GM18499 (cell line): ENCODE measurements around the gene DUSP21.
A peak's percentile ranks its signal among the peaks of the same experiment; 100 is the strongest.
"Not testable (repeated sequence)": the region's sequence is repeated elsewhere in the genome, so short reads cannot be mapped to it uniquely, and the experiment has no call there.

ENCODE experiments used
- ATAC-seq: cut with Tn5 transposase; IDR thresholded peaks from one replicate; pipeline ENCODE4 v1.9.1; 2021; ENCODE audit warnings: moderate number of reproducible peaks; ENCODE audit not compliant: insufficient read depth, unreplicated experiment

Gene DUSP21

GRCh38 chrX:44843753-44844152 lies at the start of gene DUSP21:
Gene DUSP21 (plus strand): TSS chrX:44844021. CDS start chrX:44844133, 112 bp downstream.
- no peak for ATAC-seq

- no peak for ATAC-seq
Observed at GRCh38 chrX:44795945-44796450, 47.8 kb upstream of the DUSP21 start.

GRCh38 chrX:44802613-44803012 lies 41.2 kb upstream of the DUSP21 start:
- ATAC-seq = no peak

- no peak for ATAC-seq
Observed at GRCh38 chrX:44815681-44816080, 28.1 kb upstream of the DUSP21 start.

- ATAC-seq = no peak
Observed at GRCh38 chrX:44816367-44816766, 27.5 kb upstream of the DUSP21 start.

- ATAC-seq = no peak
Observed at GRCh38 chrX:44817029-44817428, 26.8 kb upstream of the DUSP21 start.

GRCh38 chrX:44822601-44823000 lies 21.2 kb upstream of the DUSP21 start:
- ATAC-seq = no peak

GRCh38 chrX:44823193-44823592 lies 20.6 kb upstream of the DUSP21 start:
- ATAC-seq = not testable (repeated sequence)

- no peak for ATAC-seq
Observed at GRCh38 chrX:44828008-44828605, 15.7 kb upstream of the DUSP21 start.

- no peak for ATAC-seq
Observed at GRCh38 chrX:44829832-44830231, 14.0 kb upstream of the DUSP21 start.

- no peak for ATAC-seq
Observed at GRCh38 chrX:44842550-44843317, 1.1 kb upstream of the DUSP21 start.

GRCh38 chrX:44843318-44843702 lies 511 bp upstream of the DUSP21 start:
- ATAC-seq = no peak

GRCh38 chrX:44844204-44844603 lies 383 bp downstream of the DUSP21 start:
- ATAC-seq = no peak

- ATAC-seq = not testable (repeated sequence)
Observed at GRCh38 chrX:44850891-44851290, 7.1 kb downstream of the DUSP21 start.

- no peak for ATAC-seq
Observed at GRCh38 chrX:44871114-44871645, 27.4 kb downstream of the DUSP21 start.

- peak; percentile 10 for ATAC-seq
Observed at GRCh38 chrX:44871931-44872820, 28.4 kb downstream of the DUSP21 start.

- peak; percentile 81 for ATAC-seq
Observed at GRCh38 chrX:44872821-44873414, 29.1 kb downstream of the DUSP21 start, which contains the start of gene KDM6A. Gene KDM6A (plus strand): TSS chrX:44873188. CDS start chrX:44873552, 364 bp downstream.

GRCh38 chrX:44873415-44874276 lies 29.8 kb downstream of the DUSP21 start:
- no peak for ATAC-seq
